ENCODE measurements around the gene DCXR. TPM values are rescaled to one million over a fixed set of nuclear protein-coding genes. Genes with fewer than 3 reads are reported as not detected.

Gene DCXR
- total RNA-seq, 1 donor, result 40.6 TPM

DNA sequence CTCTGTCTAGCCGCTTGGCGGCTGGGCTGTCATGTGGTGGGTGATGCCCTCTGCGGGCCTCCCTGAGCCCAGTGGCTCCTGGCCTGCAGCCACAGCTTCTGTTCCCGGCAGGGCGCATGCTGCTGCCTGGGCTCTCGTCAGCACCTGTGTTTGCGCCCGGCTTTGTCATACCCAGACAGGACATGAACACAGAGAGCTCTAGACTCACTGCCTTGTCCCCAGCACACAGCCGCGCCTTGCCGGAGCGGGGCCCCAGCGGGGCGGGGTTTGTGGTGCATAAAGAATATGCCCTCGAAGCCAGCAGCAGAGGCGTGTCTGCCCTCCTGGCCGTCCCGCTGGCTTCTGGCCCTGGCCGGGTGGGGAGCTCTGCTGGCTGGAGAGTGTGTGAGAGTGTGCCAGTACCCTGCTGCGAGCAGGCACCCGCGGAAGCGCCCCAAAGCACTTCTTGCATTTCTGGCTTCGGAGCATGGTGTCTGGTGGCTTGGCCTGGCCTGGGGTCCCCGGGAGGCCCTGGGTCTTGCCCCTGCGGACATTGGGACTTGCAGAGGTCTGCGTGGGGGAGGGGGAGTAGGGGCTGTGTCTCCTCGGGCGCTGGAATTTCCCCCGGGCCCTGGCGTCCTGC lies 45.7 kb downstream of the DCXR start:
- peak overlapping the region; percentile 18 for H3K4me3 ChIP-seq (ENCODE audit: low read depth, low read length)
- TF ChIP-seq CTCF (IDR thresholded peaks at IDR 0.05; ENCODE audit: insufficient read depth, low read depth, low read length), result no peak
- peak; percentile 67 for DNase-seq (ENCODE audit: low read depth)

DNA sequence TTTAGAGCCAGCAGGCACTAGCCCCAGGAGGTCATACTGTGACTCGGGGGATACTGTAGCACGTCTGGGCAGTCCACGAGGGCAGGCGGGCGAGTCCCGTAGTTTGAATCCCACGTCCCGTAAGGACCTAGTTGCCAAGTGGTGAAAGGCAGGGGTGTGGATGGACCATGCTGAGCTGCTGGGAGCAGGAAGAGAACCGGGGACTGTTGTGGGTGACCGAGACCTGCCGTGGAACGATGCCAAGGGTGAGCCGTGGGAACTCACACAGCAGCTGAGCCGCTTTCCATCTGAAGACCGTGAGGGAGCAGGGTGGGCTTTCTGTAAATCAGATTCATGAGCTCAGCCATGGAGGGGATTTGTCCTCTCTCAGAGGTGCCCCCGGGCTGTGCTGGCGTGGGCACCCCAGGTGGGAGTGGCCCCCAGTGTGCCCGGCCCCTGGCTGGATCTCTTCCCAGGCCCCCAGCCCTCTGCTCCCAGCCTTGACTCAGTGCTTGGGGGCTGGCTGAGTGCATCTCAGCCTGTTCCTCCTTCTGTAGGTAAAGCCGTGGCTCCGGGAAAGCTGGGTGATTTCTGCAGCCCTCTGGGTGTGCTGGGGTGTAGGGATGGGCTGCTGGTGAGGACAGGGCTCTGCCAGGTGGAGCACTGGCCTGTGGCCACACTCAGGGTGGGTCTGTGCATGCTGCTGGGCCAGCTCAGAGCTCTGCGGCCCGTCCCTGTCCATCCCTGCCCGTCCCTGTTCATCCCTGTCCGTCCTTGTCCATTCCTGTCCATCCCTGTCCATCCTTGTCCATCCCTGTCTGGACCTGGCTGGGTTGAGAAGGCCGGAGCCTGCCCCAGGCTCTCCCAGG lies 46.4 kb downstream of the DCXR start:
- TF ChIP-seq CTCF (IDR thresholded peaks at IDR 0.05; ENCODE audit: insufficient read depth, low read depth, low read length), result no peak
- no peak for DNase-seq (ENCODE audit: low read depth)
- H3K4me3 ChIP-seq (ENCODE audit: low read depth, low read length), result no peak overlapping the region

GRCh38 chr17:81987161-81987770 lies 50.2 kb downstream of the DCXR start:
- no peak for TF ChIP-seq CTCF (IDR thresholded peaks at IDR 0.05; ENCODE audit: insufficient read depth, low read depth, low read length)
- H3K4me3 ChIP-seq (ENCODE audit: low read depth, low read length), result no peak overlapping the region
- no peak for DNase-seq (ENCODE audit: low read depth)

DNA sequence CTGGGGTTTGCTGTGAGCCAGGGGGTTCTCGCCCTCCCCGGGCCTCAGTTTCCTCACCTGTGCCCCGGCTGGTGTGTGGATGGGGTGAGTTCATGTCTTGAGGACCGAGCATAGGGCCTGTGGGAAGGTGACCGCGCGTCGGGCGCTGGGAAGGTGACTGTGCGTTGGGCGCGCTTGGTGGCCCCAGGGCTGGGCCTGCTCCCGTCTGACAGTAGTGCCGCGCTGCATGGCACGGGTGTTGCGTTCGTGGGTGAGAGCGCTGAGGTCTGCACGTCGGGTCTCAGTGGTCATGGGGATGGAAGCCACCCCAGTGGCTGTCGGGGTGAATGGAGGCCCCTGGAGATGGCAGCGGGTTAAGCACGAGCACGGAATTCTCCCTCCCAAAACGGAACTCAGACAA lies 50.9 kb downstream of the DCXR start:
- no peak for TF ChIP-seq CTCF (IDR thresholded peaks at IDR 0.05; ENCODE audit: insufficient read depth, low read depth, low read length)
- H3K4me3 ChIP-seq (ENCODE audit: low read depth, low read length), result no peak overlapping the region
- no peak for DNase-seq (ENCODE audit: low read depth)

Other genes with a start within 250 kb of the DCXR start
- gene GCGR, start 233.5 kb downstream of the DCXR start, total RNA-seq, result not detected in 2 replicates
- 55.7 and 96.6 TPM in 2 replicates for gene MCRIP1, start 204.4 kb downstream of the DCXR start, total RNA-seq
- not detected in 2 replicates for gene PPP1R27, start 202.6 kb downstream of the DCXR start, total RNA-seq
- 735 and 809 TPM in 2 replicates for gene P4HB, start 177.2 kb downstream of the DCXR start, total RNA-seq
- 106 and 181 TPM in 2 replicates for gene ARHGDIA, start 166.4 kb downstream of the DCXR start, total RNA-seq
- gene ALYREF, start 146.1 kb downstream of the DCXR start, total RNA-seq, result 120 and 134 TPM in 2 replicates
- 101 and 150 TPM in 2 replicates for gene ANAPC11, start 146.0 kb downstream of the DCXR start, total RNA-seq
- 0.43 and 0.64 TPM in 2 replicates for gene NPB, start 135.5 kb downstream of the DCXR start, total RNA-seq
- gene PCYT2, start 126.3 kb downstream of the DCXR start, total RNA-seq, result 70.8 and 73.1 TPM in 2 replicates
- gene SIRT7, start 119.5 kb downstream of the DCXR start, total RNA-seq, result 14.7 and 18.0 TPM in 2 replicates
- gene MAFG, start 110.0 kb downstream of the DCXR start, total RNA-seq, result 20.0 and 23.3 TPM in 2 replicates
- 101 and 127 TPM in 2 replicates for gene PYCR1, start 100.4 kb downstream of the DCXR start, total RNA-seq
- not detected in 2 replicates for gene MYADML2, start 90.5 kb downstream of the DCXR start, total RNA-seq
- under 0.01 TPM in 1 of 2 replicates, not detected in the other for gene NOTUM, start 76.5 kb downstream of the DCXR start, total RNA-seq
- gene ASPSCR1, start 60.1 kb downstream of the DCXR start, total RNA-seq, result 28.5 and 38.7 TPM in 2 replicates
- gene CENPX, start 14.8 kb downstream of the DCXR start, total RNA-seq, result 30.7 and 33.2 TPM in 2 replicates
- gene LRRC45, start 14.4 kb downstream of the DCXR start, total RNA-seq, result 12.9 and 13.4 TPM in 2 replicates
- gene RAC3, start 6.0 kb downstream of the DCXR start, total RNA-seq, result 6.4 and 9.1 TPM in 2 replicates
- 39.6 and 47.5 TPM in 2 replicates for gene RFNG, start 14.1 kb upstream of the DCXR start, total RNA-seq
- gene GPS1, start 14.2 kb upstream of the DCXR start, total RNA-seq, result 104 and 109 TPM in 2 replicates
- 56.1 and 64.4 TPM in 2 replicates for gene DUS1L, start 28.1 kb upstream of the DCXR start, total RNA-seq
- 274 and 280 TPM in 2 replicates for gene FASN, start 60.5 kb upstream of the DCXR start, total RNA-seq
- 19.9 and 20.6 TPM in 2 replicates for gene CCDC57, start 175.1 kb upstream of the DCXR start, total RNA-seq
- gene SLC16A3, start 191.3 kb upstream of the DCXR start, total RNA-seq, result 131 and 174 TPM in 2 replicates
- 49.3 and 57.0 TPM in 2 replicates for gene CSNK1D, start 236.0 kb upstream of the DCXR start, total RNA-seq

Data from fibroblast of villous mesenchyme (primary cell).